ENCODE measurements around the gene RGS4.

Gene RGS4

GRCh38 chr1:163069142-163069541 lies at the start of gene RGS4:
Gene RGS4, plus strand, starts transcription at chr1:163069361. Its CDS starts 124 bp downstream, at chr1:163069485.
- DNase-seq, result no peak

- no peak for DNase-seq
These were observed 47.0 kb upstream of the RGS4 start for GRCh38 chr1:163022129-163022528.

GRCh38 chr1:163027610-163028009 lies 41.6 kb upstream of the RGS4 start:
- DNase-seq, result no peak

- no peak for DNase-seq
These were observed 39.3 kb upstream of the RGS4 start for GRCh38 chr1:163029901-163030300.

- DNase-seq, result no peak
These were observed 33.5 kb upstream of the RGS4 start for GRCh38 chr1:163035446-163036249.

GRCh38 chr1:163036671-163037070 lies 32.5 kb upstream of the RGS4 start:
- DNase-seq, result no peak

- no peak for DNase-seq
These were observed 30.0 kb upstream of the RGS4 start for GRCh38 chr1:163038928-163039706.

GRCh38 chr1:163039707-163040093 lies 29.5 kb upstream of the RGS4 start:
- DNase-seq, result no peak

GRCh38 chr1:163046071-163046470 lies 23.1 kb upstream of the RGS4 start:
- no peak for DNase-seq

GRCh38 chr1:163047951-163048659 lies 21.1 kb upstream of the RGS4 start:
- no peak for DNase-seq

GRCh38 chr1:163048869-163049268 lies 20.3 kb upstream of the RGS4 start:
- DNase-seq, result no peak

GRCh38 chr1:163049296-163049695 lies 19.9 kb upstream of the RGS4 start:
- no peak for DNase-seq

GRCh38 chr1:163050496-163050895 lies 18.7 kb upstream of the RGS4 start:
- DNase-seq, result no peak

GRCh38 chr1:163054181-163054591 lies 15.0 kb upstream of the RGS4 start:
- DNase-seq, result no peak

GRCh38 chr1:163055005-163055404 lies 14.2 kb upstream of the RGS4 start:
- DNase-seq, result no peak

- DNase-seq, result no peak
These were observed 13.6 kb upstream of the RGS4 start for GRCh38 chr1:163055531-163055930.

GRCh38 chr1:163056831-163057230 lies 12.3 kb upstream of the RGS4 start:
- DNase-seq, result peak in 2 of 3 donors; percentile 12 to 41

GRCh38 chr1:163060343-163061007 lies 8.7 kb upstream of the RGS4 start:
- DNase-seq, result no peak

GRCh38 chr1:163063143-163063542 lies 6.0 kb upstream of the RGS4 start:
- DNase-seq, result no peak

GRCh38 chr1:163063610-163064009 lies 5.6 kb upstream of the RGS4 start:
- DNase-seq, result no peak

- DNase-seq, result no peak
These were observed 3.0 kb upstream of the RGS4 start for GRCh38 chr1:163066168-163066567.

GRCh38 chr1:163066686-163067085 lies 2.5 kb upstream of the RGS4 start:
- no peak for DNase-seq

- DNase-seq, result no peak
These were observed 445 bp upstream of the RGS4 start for GRCh38 chr1:163068716-163069115.

Data from suppressor macrophage treated with lipopolysaccharide for 1 hour (primary cell).